Common myeloid progenitor, CD34-positive (primary cell): ENCODE data around the gene GABRP.
"Not testable (repeated sequence)": the region's sequence is repeated elsewhere in the genome, so short reads cannot be mapped to it uniquely, and the experiment has no call there.

Source experiments
- CTCF ChIA-PET: fragments of 350-600 bp; sonication (Branson Sonifier 250); formaldehyde crosslinking; loops from one replicate; lab custom pipeline; 2021; ENCODE audit warnings: antibody characterized with exemption; lab: Charles Lee
- POLR2A ChIA-PET: fragments of 350-600 bp; sonication (Branson Sonifier 250); formaldehyde crosslinking; loops from one replicate; lab custom pipeline; 2021; ENCODE audit warnings: antibody characterized with exemption; lab: Charles Lee
- DNase-seq, 3 donors: peaks; one replicate each; pipeline versions ENCODE4 v3.0.0 to v3.0.0-alpha.2; 2013
- H3K27ac ChIP-seq, 2 experiments: 1 replicate in 1 of 2; 2 replicates in 1 of 2; pipeline ENCODE4 v1.7.0; 2013; ENCODE audit warnings: inconsistent platforms in 2 of 2, low read length in 2 of 2, mild to moderate bottlenecking in 2 of 2, low read depth in 1 of 2, moderate library complexity in 1 of 2; ENCODE audit not compliant: severe bottlenecking in 2 of 2, insufficient read depth in 1 of 2, poor library complexity in 1 of 2
- H3K27me3 ChIP-seq, 5 experiments: replicated peaks in 2 of 5; 1 replicate in 3 of 5; 2 replicates in 2 of 5; pipeline versions ENCODE4 v1.6.1 to v1.7.0; 2013; ENCODE audit warnings: low read length in 4 of 5, mild to moderate bottlenecking in 2 of 5, moderate library complexity in 2 of 5, inconsistent platforms in 1 of 5; ENCODE audit not compliant: insufficient read depth in 5 of 5, control insufficient read depth in 4 of 5
- H3K36me3 ChIP-seq, 4 experiments: 1 replicate in 2 of 4; 2 replicates in 2 of 4; pipeline versions ENCODE4 v1.6.1 to v1.7.0; 2013; ENCODE audit warnings: low read length in 3 of 4, control low read depth in 1 of 4, mild to moderate bottlenecking in 1 of 4; ENCODE audit not compliant: control insufficient read depth in 4 of 4, insufficient read depth in 4 of 4
- H3K4me1 ChIP-seq, 4 experiments: 1 replicate in 3 of 4; 2 replicates in 1 of 4; pipeline versions ENCODE4 v1.6.1 to v1.7.1; 2013; ENCODE audit warnings: low read length in 3 of 4, mild to moderate bottlenecking in 3 of 4, control low read depth in 1 of 4, inconsistent platforms in 1 of 4, moderate library complexity in 1 of 4; ENCODE audit not compliant: control insufficient read depth in 4 of 4, insufficient read depth in 4 of 4; ENCODE audit errors: control extremely low read depth in 1 of 4
- H3K4me3 ChIP-seq, 7 experiments: 1 replicate in 4 of 7; 2 replicates in 3 of 7; pipeline versions ENCODE4 v1.5.1 to v1.7.0; 2013; ENCODE audit warnings: mild to moderate bottlenecking in 7 of 7, low read length in 6 of 7, moderate library complexity in 6 of 7, inconsistent platforms in 2 of 7, low read depth in 2 of 7, control low read depth in 1 of 7; ENCODE audit not compliant: insufficient read depth in 4 of 7, control insufficient read depth in 1 of 7; ENCODE audit errors: extremely low read depth in 1 of 7
- H3K9me3 ChIP-seq, 5 experiments: 1 replicate in 4 of 5; 2 replicates in 1 of 5; pipeline versions ENCODE4 v1.6.1 to v1.7.1; 2013; ENCODE audit warnings: low read length in 4 of 5, mild to moderate bottlenecking in 2 of 5, inconsistent platforms in 1 of 5, low read depth in 1 of 5, moderate library complexity in 1 of 5; ENCODE audit not compliant: control insufficient read depth in 4 of 5, insufficient read depth in 2 of 5; ENCODE audit errors: control extremely low read depth in 1 of 5
- WGBS: methylation state at CpG from one replicate; pipeline ENCODE4 v1.1.5; 2013; ENCODE audit not compliant: insufficient coverage; 5-methylcytosine and 5-hydroxymethylcytosine counted together

Gene GABRP

GRCh38 chr5:170761708-170762066, 21.8 kb upstream of the GABRP start:
- DNase-seq = no peak
- POLR2A ChIA-PET = no interaction called here
- Histone ChIP-seq H3K9me3 (no peaks in the 10 kb centered on the region), H3K4me3 (no peak overlapping the region), H3K36me3 (no peaks in the 10 kb centered on the region), H3K4me1 (no peaks in the 10 kb centered on the region), H3K27ac (no peak overlapping the region), H3K27me3 (peaks cover 0 to 2% (median 0%) of the 10 kb centered on the region in 5 experiments)
- CTCF ChIA-PET = no interaction called here
- 100% methylated on average over 2 of the region's 6 CpGs for WGBS

- H3K4me3 ChIP-seq, CTCF ChIA-PET, H3K27ac ChIP-seq, H3K36me3 ChIP-seq, H3K27me3 ChIP-seq, H3K9me3 ChIP-seq, DNase-seq, POLR2A ChIA-PET, H3K4me1 ChIP-seq: not testable (repeated sequence)
- 100% methylated on average over 1 of the region's 9 CpGs for WGBS
These were observed 21.2 kb upstream of the GABRP start for GRCh38 chr5:170762298-170762697.

GRCh38 chr5:170765868-170766267, 17.7 kb upstream of the GABRP start:
- CTCF ChIA-PET, DNase-seq: not testable (repeated sequence)

GRCh38 chr5:170769246-170769645, 14.3 kb upstream of the GABRP start:
- Histone ChIP-seq H3K36me3 (no peaks in the 10 kb centered on the region), H3K27me3 (peaks cover 0 to 7% (median 0%) of the 10 kb centered on the region in 5 experiments), H3K27ac (no peak overlapping the region), H3K9me3 (no peaks in the 10 kb centered on the region), H3K4me1 (no peaks in the 10 kb centered on the region), H3K4me3 (no peak overlapping the region)
- WGBS = 67% methylated on average over 4 of the region's 6 CpGs
- DNase-seq = no peak
- ChIA-PET POLR2A (no interaction called here), CTCF (no interaction called here)

More at GRCh38 chr5:170765868-170766267, 17.7 kb upstream of the GABRP start:
- POLR2A ChIA-PET, H3K27ac ChIP-seq, H3K27me3 ChIP-seq, H3K4me1 ChIP-seq, H3K9me3 ChIP-seq, H3K4me3 ChIP-seq, H3K36me3 ChIP-seq: not testable (repeated sequence)
- WGBS = 98% methylated on average over 9 of the region's 9 CpGs

DNA sequence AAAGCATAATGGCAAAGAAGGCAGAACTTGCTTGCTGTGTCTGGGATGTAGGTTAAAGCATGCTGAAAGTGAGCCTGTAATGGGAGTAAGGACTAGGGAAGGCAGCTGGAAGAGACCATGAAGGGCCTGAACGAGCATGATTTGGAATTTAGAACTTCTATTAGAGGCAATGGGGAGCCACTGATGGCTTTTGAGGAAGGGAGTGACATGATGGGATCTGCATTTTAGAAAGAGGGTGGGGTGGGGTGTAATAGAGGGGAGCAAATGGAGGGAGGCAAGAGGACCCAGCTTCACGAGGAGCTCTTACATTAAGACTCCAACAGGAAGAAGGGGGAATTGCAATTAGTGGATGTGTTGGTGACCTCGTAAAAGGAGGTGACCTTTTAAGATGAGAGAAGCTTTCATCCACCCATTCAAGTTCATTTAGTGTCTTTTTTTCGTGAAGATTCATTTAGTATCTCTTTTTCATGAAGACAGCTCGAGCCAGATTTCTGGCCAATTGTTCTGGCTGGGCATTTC, 13.6 kb upstream of the GABRP start:
- no peak for DNase-seq
- H3K36me3 ChIP-seq = no peaks in the 10 kb centered on the region
- peaks cover 0 to 7% (median 0%) of the 10 kb centered on the region in 5 experiments for H3K27me3 ChIP-seq
- WGBS = 93% methylated on average over 4 of the region's 5 CpGs
- H3K9me3 ChIP-seq = no peaks in the 10 kb centered on the region
- H3K4me1 ChIP-seq = no peaks in the 10 kb centered on the region
- H3K4me3 ChIP-seq = no peak overlapping the region
- POLR2A ChIA-PET = no interaction called here
- no peak overlapping the region for H3K27ac ChIP-seq
- CTCF ChIA-PET = no interaction called here

DNA sequence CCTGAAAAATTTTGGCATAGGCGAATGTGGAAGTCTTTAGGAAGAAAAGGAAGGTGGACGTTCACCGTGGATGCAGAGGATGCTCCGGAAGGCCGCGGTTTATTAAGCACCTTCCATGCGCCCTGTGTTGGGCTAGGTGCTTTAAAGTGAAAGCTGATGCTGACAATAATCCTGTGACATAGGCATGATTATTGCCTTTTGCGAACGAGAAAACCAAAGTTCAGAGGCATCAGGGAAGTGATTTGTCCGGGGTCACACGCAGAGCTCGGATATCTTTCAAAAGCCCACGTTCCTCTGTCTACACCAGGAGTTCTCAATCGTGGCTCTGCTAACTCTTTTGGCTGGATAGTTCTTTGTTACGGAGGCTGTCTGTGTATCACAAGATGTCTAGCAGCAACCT, 12.0 kb upstream of the GABRP start:
- Histone ChIP-seq H3K9me3 (no peaks in the 10 kb centered on the region), H3K4me3 (no peak overlapping the region), H3K36me3 (no peaks in the 10 kb centered on the region), H3K4me1 (no peaks in the 10 kb centered on the region), H3K27ac (no peak overlapping the region), H3K27me3 (peaks cover 0 to 7% (median 0%) of the 10 kb centered on the region in 5 experiments)
- no peak for DNase-seq
- POLR2A ChIA-PET = no interaction called here
- WGBS = 98% methylated on average over 12 of the region's 15 CpGs
- CTCF ChIA-PET = no interaction called here

DNA sequence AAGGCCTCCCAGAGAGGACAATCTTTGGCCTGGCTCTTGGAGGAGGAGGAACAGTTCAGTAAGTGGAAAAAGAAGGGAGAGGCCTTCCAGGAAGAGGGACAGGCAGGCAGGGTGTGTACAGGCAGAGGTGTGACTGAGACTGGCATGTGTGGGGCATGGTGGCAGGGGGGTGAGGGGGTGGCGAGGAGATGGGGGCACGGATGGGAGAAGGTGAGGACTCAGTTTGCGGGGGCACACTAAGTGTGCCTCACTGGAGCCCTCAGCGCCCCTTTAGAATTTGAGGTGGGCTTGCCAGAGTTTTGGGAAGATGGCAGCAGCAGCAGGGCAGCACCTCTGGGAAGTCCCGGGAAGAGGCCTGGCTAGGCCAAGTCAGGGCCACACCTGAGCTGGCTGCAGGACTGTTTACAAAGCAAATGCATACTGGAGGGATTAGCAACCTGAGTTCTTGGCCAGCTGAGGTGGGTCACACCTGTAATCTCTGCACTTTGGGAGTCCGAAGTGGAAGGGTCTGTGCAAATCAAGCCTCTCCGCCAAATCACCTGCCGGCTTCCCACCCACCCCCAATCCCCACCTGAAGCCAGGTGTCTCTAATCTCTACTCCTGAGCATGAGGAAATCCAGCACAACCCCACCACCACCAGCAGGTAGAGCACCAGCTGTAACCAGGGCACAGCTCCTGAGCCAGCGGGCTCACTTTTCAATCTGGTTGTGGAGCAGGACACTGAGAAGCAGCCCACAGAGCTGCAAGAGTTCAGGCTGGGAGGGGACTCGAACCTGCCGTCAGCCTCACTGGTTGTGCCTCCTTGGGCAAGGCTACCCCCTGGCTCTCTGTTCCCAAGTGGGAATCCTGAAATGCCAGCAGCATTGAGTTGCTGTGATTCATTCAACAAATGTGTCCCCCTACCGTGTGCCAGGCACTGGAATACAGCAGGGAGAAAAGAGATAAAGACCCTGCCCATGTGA, 10.2 kb upstream of the GABRP start:
- CTCF ChIA-PET = interaction anchor here (0.6 kb wide), 1 partner anchor 590 kb away, joined by 3 read pairs; no protein-coding TSS in a partner anchor
- POLR2A ChIA-PET = no interaction called here
- Histone ChIP-seq H3K9me3 (no peaks in the 10 kb centered on the region), H3K36me3 (no peaks in the 10 kb centered on the region), H3K27ac (no peak overlapping the region), H3K4me1 (no peaks in the 10 kb centered on the region), H3K27me3 (peaks cover 0 to 3% (median 0%) of the 10 kb centered on the region in 5 experiments), H3K4me3 (no peak overlapping the region)
- no peak for DNase-seq
- WGBS = 92% methylated on average over 6 of the region's 12 CpGs
